ENCODE results near the gene RNF167. TPM values are rescaled to one million over a fixed set of nuclear protein-coding genes. Genes with fewer than 3 reads are reported as not detected.

Gene RNF167
- total RNA-seq, 1 donor from 2014 or later = 73.1 TPM

DNA sequence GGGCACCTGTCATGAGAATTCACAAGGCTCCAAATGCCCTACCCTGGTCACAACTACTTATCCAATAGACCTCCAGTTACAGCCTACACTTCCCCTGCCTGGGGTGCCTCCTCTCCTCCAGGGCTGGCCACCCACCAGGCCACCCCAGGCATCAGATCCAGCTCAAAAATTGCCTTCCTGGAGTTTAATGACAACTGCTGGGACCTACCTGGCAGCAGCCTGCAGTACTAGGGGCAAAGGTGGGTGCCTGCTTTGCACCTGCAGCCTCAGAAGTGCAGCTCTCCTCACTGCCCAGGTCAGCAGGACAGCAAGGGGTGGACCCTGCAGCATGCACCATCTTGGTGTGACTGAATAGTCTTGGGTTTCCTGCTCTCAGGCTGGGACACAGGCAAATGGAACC, 4.4 kb upstream of the RNF167 start:
- peaks cover 23% of the 10 kb centered on the region for H3K4me1 Mint-ChIP-seq
- H3K27me3 Mint-ChIP-seq (ENCODE audit: low read depth) = no peaks in the 10 kb centered on the region
- H3K9me3 Mint-ChIP-seq = no peaks in the 10 kb centered on the region
- H3K27ac Mint-ChIP-seq = no peak overlapping the region
- no peak overlapping the region for H3K4me3 Mint-ChIP-seq
- TF ChIP-seq CTCF (IDR thresholded peaks at IDR 0.05; ENCODE audit: unreplicated experiment) = no peak
- H3K36me3 Mint-ChIP-seq = peaks cover 2% of the 10 kb centered on the region
- no peak for DNase-seq (ENCODE audit: low spot score in 2 of 2, unreplicated experiment in 2 of 2)

- DNase-seq (ENCODE audit: low spot score in 2 of 2, unreplicated experiment in 2 of 2) = no peak
- H3K4me1 Mint-ChIP-seq = peaks cover 30% of the 10 kb centered on the region
- no peaks in the 10 kb centered on the region for H3K9me3 Mint-ChIP-seq
- H3K4me3 Mint-ChIP-seq = no peak overlapping the region
- TF ChIP-seq CTCF (IDR thresholded peaks at IDR 0.05; ENCODE audit: unreplicated experiment) = no peak
- H3K27me3 Mint-ChIP-seq (ENCODE audit: low read depth) = no peaks in the 10 kb centered on the region
- H3K36me3 Mint-ChIP-seq = peaks cover 2% of the 10 kb centered on the region
- no peak overlapping the region for H3K27ac Mint-ChIP-seq
Measured at GRCh38 chr17:4936436-4936835, 3.6 kb upstream of the RNF167 start.

- Mint-ChIP-seq H3K27ac (no peak overlapping the region), H3K27me3 (ENCODE audit: low read depth) (no peaks in the 10 kb centered on the region), H3K36me3 (peaks cover 2% of the 10 kb centered on the region), H3K4me3 (peak overlapping the region; percentile 10), H3K4me1 (peaks cover 36% of the 10 kb centered on the region), H3K9me3 (no peaks in the 10 kb centered on the region)
- no peak for DNase-seq (ENCODE audit: low spot score in 2 of 2, unreplicated experiment in 2 of 2)
- TF ChIP-seq CTCF (IDR thresholded peaks at IDR 0.05; ENCODE audit: unreplicated experiment) = no peak
Measured at GRCh38 chr17:4937553-4937952, 2.5 kb upstream of the RNF167 start.

DNA sequence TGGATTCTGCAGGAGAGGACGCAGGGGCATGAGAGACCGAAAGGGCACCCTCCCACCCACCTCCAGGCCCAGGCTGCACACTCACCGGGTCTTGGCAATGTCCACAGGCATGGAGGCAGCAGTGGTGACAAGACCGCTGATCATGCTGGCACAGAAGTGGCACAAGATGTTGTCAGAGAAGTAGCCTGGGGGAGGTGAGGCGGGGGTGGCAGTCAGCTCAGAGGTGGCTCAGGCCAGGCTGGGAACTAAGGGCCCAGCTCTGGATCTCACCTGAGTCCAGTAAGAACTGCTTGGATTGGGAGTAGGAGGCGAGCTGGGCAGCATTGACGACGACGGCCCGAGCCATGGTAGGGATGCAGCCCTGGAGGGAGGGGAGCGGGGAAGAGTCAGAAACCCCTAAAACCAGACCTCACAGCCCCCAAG, 2.0 kb upstream of the RNF167 start:
- H3K27ac Mint-ChIP-seq = peak overlapping the region; percentile 91
- no peak for DNase-seq (ENCODE audit: low spot score in 2 of 2, unreplicated experiment in 2 of 2)
- peak overlapping the region; percentile 87 for H3K4me3 Mint-ChIP-seq
- peaks cover 2% of the 10 kb centered on the region for H3K36me3 Mint-ChIP-seq
- H3K4me1 Mint-ChIP-seq = peaks cover 36% of the 10 kb centered on the region
- TF ChIP-seq CTCF (IDR thresholded peaks at IDR 0.05; ENCODE audit: unreplicated experiment) = no peak
- H3K9me3 Mint-ChIP-seq = no peaks in the 10 kb centered on the region
- no peaks in the 10 kb centered on the region for H3K27me3 Mint-ChIP-seq (ENCODE audit: low read depth)

DNA sequence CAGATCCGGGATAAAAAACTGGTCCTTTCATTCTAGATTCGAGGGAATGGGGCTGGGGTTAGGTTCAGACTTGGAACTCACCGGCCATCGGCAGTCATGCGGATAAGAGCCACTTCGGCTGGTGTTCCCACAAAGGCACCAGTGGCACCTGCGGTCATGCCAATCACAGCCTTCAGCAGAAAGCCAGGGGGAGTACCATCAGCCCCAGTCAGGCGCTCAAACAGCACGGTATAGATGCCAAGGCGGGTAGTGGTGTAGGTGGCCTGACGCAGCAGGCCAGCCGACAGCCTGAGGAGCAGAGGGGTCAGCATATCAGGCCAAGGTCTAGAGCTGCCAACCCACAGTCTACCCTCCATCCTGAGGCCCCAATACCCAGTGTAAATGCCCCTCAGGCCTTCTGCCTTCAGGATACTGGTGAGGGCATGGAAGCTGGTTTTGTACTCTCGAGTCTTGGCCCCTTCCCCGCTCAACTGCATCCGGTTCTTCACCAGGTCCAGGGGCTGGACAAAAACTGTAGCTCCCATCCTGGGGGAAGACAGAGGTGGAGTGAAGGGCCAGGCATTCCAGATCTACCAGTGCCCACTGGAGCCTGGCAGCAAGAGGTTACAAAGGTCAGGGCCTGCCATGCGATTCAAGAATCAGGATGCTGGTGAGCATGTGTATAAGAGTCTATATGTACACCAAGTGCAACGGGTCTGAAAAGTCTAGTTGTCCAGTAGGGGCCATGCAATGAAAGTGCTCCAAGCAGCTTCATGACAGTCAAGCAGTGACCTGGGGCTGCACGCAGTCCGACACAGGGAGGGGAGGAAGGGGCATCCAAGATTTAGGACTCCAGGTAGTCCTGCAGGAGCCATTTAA, 1.2 kb upstream of the RNF167 start:
- H3K27me3 Mint-ChIP-seq (ENCODE audit: low read depth) = no peaks in the 10 kb centered on the region
- TF ChIP-seq CTCF (IDR thresholded peaks at IDR 0.05; ENCODE audit: unreplicated experiment) = no peak
- H3K4me1 Mint-ChIP-seq = peaks cover 34% of the 10 kb centered on the region
- no peaks in the 10 kb centered on the region for H3K9me3 Mint-ChIP-seq
- H3K4me3 Mint-ChIP-seq = peak overlapping the region; percentile 87
- DNase-seq (ENCODE audit: low spot score in 2 of 2, unreplicated experiment in 2 of 2) = no peak
- peaks cover 2% of the 10 kb centered on the region for H3K36me3 Mint-ChIP-seq
- H3K27ac Mint-ChIP-seq = peak overlapping the region; percentile 91

Measured in mesothelial cell of epicardium (in vitro differentiated cells).